22Rv1 (cell line): ENCODE measurements around the gene OMA1.

Experiments used
- ZFX ChIP-seq: fragments of 450-650 bp; IDR thresholded peaks from 2 replicates; pipeline ENCODE4 v1.6.1; 2017; ENCODE audit warnings: antibody characterized with exemption, borderline replicate concordance
- TF ChIP-seq, protein P1 (sequence below): fragments of 450-650 bp; IDR thresholded peaks from 2 replicates; pipeline ENCODE4 v1.5.1; 2017; ENCODE audit warnings: mild to moderate bottlenecking

DNA sequence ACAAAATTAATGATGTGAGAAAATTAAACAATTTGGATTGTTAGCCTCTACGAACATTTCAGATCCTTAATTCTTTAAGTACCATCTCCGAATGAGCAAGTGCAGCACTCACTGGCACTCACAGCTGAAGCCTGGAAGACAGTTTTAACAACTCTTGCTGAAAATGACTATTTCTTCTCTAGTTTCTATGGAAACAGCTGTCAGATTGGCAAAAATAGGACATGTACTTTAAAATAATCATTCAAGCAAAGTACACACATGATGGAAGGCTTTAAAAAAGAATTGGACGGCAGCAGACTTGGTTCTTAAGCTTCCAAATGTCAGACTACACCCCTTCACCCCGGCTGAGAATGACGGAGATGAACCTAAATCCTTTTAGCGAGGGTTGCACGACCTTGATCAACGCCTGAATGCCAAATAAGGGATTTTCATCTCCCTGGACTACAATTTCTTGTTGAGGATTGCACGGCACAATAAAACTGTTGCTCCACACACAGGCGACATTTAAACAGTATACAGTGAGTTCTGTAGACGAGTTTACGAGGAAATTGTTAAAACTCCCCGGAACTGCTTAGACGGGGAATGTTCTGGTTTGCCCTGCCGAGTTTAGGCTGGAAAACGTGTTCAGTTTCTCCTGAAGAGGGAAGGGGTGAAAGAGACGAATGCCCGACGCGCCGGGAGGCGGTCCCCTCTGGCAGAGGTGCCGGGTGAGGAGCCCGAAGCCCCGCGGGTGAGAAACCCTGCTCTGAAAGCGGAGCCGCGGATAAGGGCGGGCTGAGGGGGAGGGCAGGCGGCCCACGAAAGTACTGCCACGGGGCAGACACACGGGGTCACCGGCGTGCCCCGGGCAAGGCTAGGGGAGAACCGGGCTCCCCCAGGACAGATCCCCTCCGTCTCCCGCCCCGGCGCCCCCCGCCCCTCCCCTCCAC is 671 bp downstream of the OMA1 start:
- TF ChIP-seq, protein P1, sequence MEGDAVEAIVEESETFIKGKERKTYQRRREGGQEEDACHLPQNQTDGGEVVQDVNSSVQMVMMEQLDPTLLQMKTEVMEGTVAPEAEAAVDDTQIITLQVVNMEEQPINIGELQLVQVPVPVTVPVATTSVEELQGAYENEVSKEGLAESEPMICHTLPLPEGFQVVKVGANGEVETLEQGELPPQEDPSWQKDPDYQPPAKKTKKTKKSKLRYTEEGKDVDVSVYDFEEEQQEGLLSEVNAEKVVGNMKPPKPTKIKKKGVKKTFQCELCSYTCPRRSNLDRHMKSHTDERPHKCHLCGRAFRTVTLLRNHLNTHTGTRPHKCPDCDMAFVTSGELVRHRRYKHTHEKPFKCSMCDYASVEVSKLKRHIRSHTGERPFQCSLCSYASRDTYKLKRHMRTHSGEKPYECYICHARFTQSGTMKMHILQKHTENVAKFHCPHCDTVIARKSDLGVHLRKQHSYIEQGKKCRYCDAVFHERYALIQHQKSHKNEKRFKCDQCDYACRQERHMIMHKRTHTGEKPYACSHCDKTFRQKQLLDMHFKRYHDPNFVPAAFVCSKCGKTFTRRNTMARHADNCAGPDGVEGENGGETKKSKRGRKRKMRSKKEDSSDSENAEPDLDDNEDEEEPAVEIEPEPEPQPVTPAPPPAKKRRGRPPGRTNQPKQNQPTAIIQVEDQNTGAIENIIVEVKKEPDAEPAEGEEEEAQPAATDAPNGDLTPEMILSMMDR, result no peak
- TF ChIP-seq ZFX, result no peak
